Measurements from ENCODE around the gene MYOM3. TPM values are rescaled to one million over a fixed set of nuclear protein-coding genes. Genes with fewer than 3 reads are reported as not detected.

The MYOM3 gene
- total and polyA plus RNA-seq, 8 donors = 0.06 to 0.52 (median 0.27) TPM; not detected in 1

- TF ChIP-seq CTCF (IDR thresholded peaks at IDR 0.05) = no peak
- no peak overlapping the region for H3K4me3 ChIP-seq
- no peaks in the 10 kb centered on the region for H3K9me3 ChIP-seq
- no peak for ATAC-seq
- H3K27me3 ChIP-seq = no peaks in the 10 kb centered on the region
- DNase-seq = no peak
- intact Hi-C loops (cut with DNase I) = no loop called here
- H3K36me3 ChIP-seq = no peaks in the 10 kb centered on the region
- H3K4me1 ChIP-seq = peaks cover 0 to 9% of the 10 kb centered on the region in 2 donors
- no peak overlapping the region for H3K27ac ChIP-seq
Observed at GRCh38 chr1:24022581-24023361, 89.2 kb downstream of the MYOM3 start.

DNA sequence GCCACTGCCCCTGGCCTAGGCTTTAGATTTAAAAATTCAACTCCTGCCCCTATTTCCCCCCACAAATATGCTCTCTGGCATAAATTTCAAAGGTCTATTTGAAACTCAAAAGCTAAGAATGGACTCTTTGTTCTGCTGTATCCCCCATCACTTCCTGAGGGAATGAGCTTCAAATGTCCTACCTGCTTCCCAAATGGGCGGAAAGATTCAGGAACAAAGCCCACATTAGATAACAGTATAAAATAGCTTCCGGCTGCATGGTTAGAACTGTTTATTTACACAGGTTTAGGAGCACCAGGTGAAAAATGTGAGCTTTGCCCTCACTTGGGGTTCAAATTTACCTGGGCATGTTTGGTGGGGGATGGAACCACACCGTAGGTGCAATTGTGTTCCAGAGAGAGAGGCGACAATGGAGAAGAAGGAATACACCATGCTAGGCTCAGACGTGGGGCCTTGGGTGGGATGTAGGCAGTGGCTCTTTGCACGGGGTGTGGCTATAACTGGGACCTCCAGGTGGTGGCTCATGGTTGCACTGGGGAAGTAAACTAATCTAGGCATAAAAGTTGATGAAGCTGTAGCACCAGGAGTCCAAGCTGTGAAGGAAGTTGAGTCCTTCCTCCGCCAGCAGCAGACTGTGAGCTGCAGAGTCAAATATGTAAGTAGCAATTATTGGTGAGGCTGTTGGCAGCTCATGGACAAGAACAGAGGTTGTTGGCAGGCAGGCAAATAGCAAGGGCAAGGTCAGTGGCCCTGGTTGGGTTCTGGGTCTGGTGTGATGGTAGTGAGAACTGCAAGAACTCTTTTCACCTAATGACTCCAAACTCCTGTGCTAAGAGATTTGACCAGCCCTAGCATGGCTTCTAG lies 90.3 kb downstream of the MYOM3 start:
- no peaks in the 10 kb centered on the region for H3K9me3 ChIP-seq
- ATAC-seq = no peak
- intact Hi-C loops (cut with DNase I) = no loop called here
- no peak for DNase-seq
- H3K27me3 ChIP-seq = no peaks in the 10 kb centered on the region
- no peak overlapping the region for H3K4me3 ChIP-seq
- H3K36me3 ChIP-seq = no peaks in the 10 kb centered on the region
- no peak for TF ChIP-seq CTCF (IDR thresholded peaks at IDR 0.05)
- H3K27ac ChIP-seq = no peak overlapping the region
- peaks cover 0 to 9% of the 10 kb centered on the region in 2 donors for H3K4me1 ChIP-seq

DNA sequence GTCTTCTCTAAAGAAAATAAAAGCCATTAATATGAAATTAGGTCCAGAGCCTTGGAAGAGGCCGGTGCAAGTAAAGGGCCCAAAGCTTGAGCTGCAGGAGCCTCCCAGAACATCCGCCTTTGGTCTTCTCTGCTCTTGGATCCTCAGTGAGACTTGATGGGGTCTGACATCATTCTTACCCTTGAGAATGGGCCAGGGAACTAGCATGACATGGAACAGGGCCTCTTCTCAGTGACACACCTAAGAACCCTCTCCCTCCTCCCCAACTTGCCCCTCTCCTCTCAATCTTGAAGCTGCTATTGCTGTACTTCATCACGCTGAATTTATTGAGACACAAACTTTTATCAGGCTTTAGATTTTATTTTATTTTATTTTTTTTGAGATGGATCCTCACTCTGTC lies 91.5 kb downstream of the MYOM3 start:
- intact Hi-C loops (cut with DNase I) = no loop called here
- H3K27ac ChIP-seq = peak overlapping the region; percentile 84 to 89
- no peak for DNase-seq
- H3K4me1 ChIP-seq = peaks cover 0 to 9% of the 10 kb centered on the region in 2 donors
- no peaks in the 10 kb centered on the region for H3K36me3 ChIP-seq
- H3K4me3 ChIP-seq = no peak overlapping the region
- no peaks in the 10 kb centered on the region for H3K27me3 ChIP-seq
- no peaks in the 10 kb centered on the region for H3K9me3 ChIP-seq
- TF ChIP-seq CTCF (IDR thresholded peaks at IDR 0.05) = no peak
- ATAC-seq = no peak

- ATAC-seq (no peak), DNase-seq (no peak)
- peaks cover 0 to 9% of the 10 kb centered on the region in 2 donors for H3K4me1 ChIP-seq
- no peaks in the 10 kb centered on the region for H3K9me3 ChIP-seq
- H3K4me3 ChIP-seq = no peak overlapping the region
- no peak for TF ChIP-seq CTCF (IDR thresholded peaks at IDR 0.05)
- H3K27ac ChIP-seq = peak overlapping the region; percentile 84 to 89
- H3K27me3 ChIP-seq = no peaks in the 10 kb centered on the region
- H3K36me3 ChIP-seq = no peaks in the 10 kb centered on the region
- intact Hi-C loops (cut with DNase I) = no loop called here
Observed at GRCh38 chr1:24020025-24020424, 91.9 kb downstream of the MYOM3 start.
